T-helper 1 cell treated with Interleukin-12 subunit alpha and Interleukin-12 subunit beta and Interleukin-4 antibody, amounts not matched to agents 30 ng/mL and 1 ng/mL, for 36 hours (primary cell): ENCODE results near the gene ACOT7. TPM values are rescaled to one million over a fixed set of nuclear protein-coding genes. Genes with fewer than 3 reads are reported as not detected.
"Not testable (repeated sequence)": the region's sequence is repeated elsewhere in the genome, so short reads cannot be mapped to it uniquely, and the experiment has no call there.

Experiments used
- intact Hi-C: fragments of 100-400 bp; cut with micrococcal nuclease; formaldehyde crosslinking; loops from one replicate; pipeline ENCODE4 v1.15.1; 2024
- total RNA-seq: library from RNA; stranded (reverse); gene quantifications from 2 replicates; pipeline ENCODE4 v1.2.3, GENCODE V29; 2022

The ACOT7 gene
- total RNA-seq, 1 donor from 2014 or later: 72.3 TPM

- intact Hi-C loops: no loop called here
These were observed 8.1 kb upstream of the ACOT7 start for GRCh38 chr1:6401673-6402072.

GRCh38 chr1:6399294-6399693, 5.7 kb upstream of the ACOT7 start:
- intact Hi-C loops: no loop called here

- intact Hi-C loops: no loop called here
These were observed 4.4 kb upstream of the ACOT7 start for GRCh38 chr1:6397844-6398441.

- intact Hi-C loops: no loop called here
These were observed 3.4 kb upstream of the ACOT7 start for GRCh38 chr1:6396998-6397397.

- intact Hi-C loops: not testable (repeated sequence)
These were observed 2.2 kb upstream of the ACOT7 start for GRCh38 chr1:6395781-6396244.

- intact Hi-C loops: not testable (repeated sequence)
These were observed 1.6 kb upstream of the ACOT7 start for GRCh38 chr1:6395130-6395529.

- intact Hi-C loops: loop anchor here (1.0 to 5.0 kb wide), 8 partner anchors 28 to 401 kb away; partner anchors contain the start of genes KLHL21 and NPHP4
These were observed 663 bp downstream of the ACOT7 start for GRCh38 chr1:6392809-6393399.

GRCh38 chr1:6391951-6392808, 1.4 kb downstream of the ACOT7 start:
- intact Hi-C loops: loop anchor here (1.0 to 5.0 kb wide), 4 partner anchors 29 to 365 kb away; partner anchors contain the start of gene KLHL21

GRCh38 chr1:6389971-6390370, 3.6 kb downstream of the ACOT7 start:
- intact Hi-C loops: loop anchor here (5.0 kb wide), 1 partner anchor 363 kb away; no protein-coding TSS in a partner anchor

- intact Hi-C loops: no loop called here
These were observed 7.1 kb downstream of the ACOT7 start for GRCh38 chr1:6386371-6386949.

- intact Hi-C loops: no loop called here
These were observed 7.9 kb downstream of the ACOT7 start for GRCh38 chr1:6385488-6386191.

GRCh38 chr1:6384962-6385361, 8.6 kb downstream of the ACOT7 start:
- intact Hi-C loops: no loop called here

- intact Hi-C loops: no loop called here
These were observed 9.4 kb downstream of the ACOT7 start for GRCh38 chr1:6384135-6384534.

- intact Hi-C loops: no loop called here
These were observed 13.5 kb downstream of the ACOT7 start for GRCh38 chr1:6380037-6380436.

- intact Hi-C loops: no loop called here
These were observed 15.3 kb downstream of the ACOT7 start for GRCh38 chr1:6378096-6378746.

- intact Hi-C loops: no loop called here
These were observed 19.4 kb downstream of the ACOT7 start for GRCh38 chr1:6373961-6374720.

- intact Hi-C loops: not testable (repeated sequence)
These were observed 21.3 kb downstream of the ACOT7 start for GRCh38 chr1:6372236-6372635.

- intact Hi-C loops: no loop called here
These were observed 23.6 kb downstream of the ACOT7 start for GRCh38 chr1:6370006-6370405.

- intact Hi-C loops: no loop called here
These were observed 26.1 kb downstream of the ACOT7 start for GRCh38 chr1:6367381-6368012.
